Tibial artery (tissue), 4 donors: ENCODE measurements around the gene NMT1.

Experiments
- DNase-seq, 2 donors: peaks; one replicate each; pipeline ENCODE4 v3.0.0-alpha.2; 2019
- H3K27ac ChIP-seq, 2 donors: fragments of 200-600 bp; sonication (generic) in 1 of 2; 1 replicate in 1 of 2; 2 replicates in 1 of 2; pipeline ENCODE4 v1.5.1; 2018 to 2019; ENCODE audit warnings: mild to moderate bottlenecking in 1 of 2
- H3K27me3 ChIP-seq, 2 donors: fragments of 200-600 bp; sonication (generic) in 1 of 2; one replicate each; pipeline versions ENCODE4 v1.5.1 to v1.6.0; 2016 to 2019
- H3K36me3 ChIP-seq, 3 donors: fragments of 200-600 bp; sonication (generic) in 2 of 3; one replicate each; pipeline ENCODE4 v1.5.1; 2016 to 2019; ENCODE audit warnings: mild to moderate bottlenecking in 2 of 3
- H3K4me1 ChIP-seq, 4 donors: fragments of 200-600 bp; sonication (generic) in 2 of 4; 1 replicate in 3 of 4; 2 replicates in 1 of 4; pipeline ENCODE4 v1.5.1; 2016 to 2019
- H3K4me3 ChIP-seq, 2 donors: fragments of 200-600 bp; sonication (generic) in 1 of 2; 1 replicate in 1 of 2; 2 replicates in 1 of 2; pipeline ENCODE4 v1.5.1; 2018 to 2019; ENCODE audit warnings: mild to moderate bottlenecking in 2 of 2
- H3K9me3 ChIP-seq, 3 donors: fragments of 200-600 bp; sonication (generic) in 1 of 3; one replicate each; pipeline ENCODE4 v1.5.1; 2016 to 2019
- intact Hi-C: fragments of 100-400 bp; cut with DNase I; formaldehyde crosslinking; loops from one replicate; pipeline ENCODE4 v1.15.0; 2023; ENCODE audit warnings: low total_unique reads
- TF ChIP-seq, protein P1 (sequence below), 2 experiments: fragments of 200-600 bp in 1 of 2; fragments of 450-650 bp in 1 of 2; IDR thresholded peaks; one replicate each; pipeline ENCODE4 v1.5.1; 2017 to 2019; ENCODE audit warnings: antibody characterized with exemption in 2 of 2, mild to moderate bottlenecking in 1 of 2, moderate library complexity in 1 of 2

Gene NMT1

DNA sequence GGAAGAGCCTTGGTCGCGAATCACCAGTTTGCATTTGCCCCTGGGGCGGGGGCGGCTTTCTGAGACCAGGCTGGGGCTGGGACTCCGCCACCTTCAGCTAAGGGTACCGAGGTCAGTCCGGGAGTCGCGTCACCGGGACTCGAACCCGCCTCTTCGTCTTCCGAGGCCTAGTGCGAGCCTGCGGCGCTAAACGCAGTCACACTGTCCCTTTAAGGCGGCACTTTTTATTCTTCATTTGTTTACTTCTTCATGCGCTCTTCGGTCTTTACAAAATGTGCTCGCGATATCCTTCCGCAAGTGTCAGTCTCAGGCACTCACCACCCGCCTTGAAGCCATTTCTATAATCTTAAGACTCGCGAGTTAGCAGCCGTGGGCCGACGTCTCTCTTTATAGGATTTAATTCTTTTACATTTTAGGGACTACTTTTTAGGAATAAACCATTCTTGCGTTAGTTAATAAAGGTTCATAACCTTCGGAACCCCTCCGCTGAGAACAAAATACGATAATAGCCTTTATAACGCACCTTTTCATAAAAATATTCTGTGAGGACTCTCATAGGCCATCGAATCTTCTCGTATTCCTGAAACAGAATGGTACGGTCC is 86.6 kb downstream of the NMT1 start:
- H3K36me3 ChIP-seq = no peaks in the 10 kb centered on the region
- intact Hi-C loops = no loop called here
- peak overlapping the region; percentile 95 to 99 for H3K27ac ChIP-seq
- H3K4me3 ChIP-seq = peak overlapping the region; percentile 74 to 78
- DNase-seq = peak; percentile 77 to 90
- H3K27me3 ChIP-seq = no peaks in the 10 kb centered on the region
- TF ChIP-seq, protein P1, sequence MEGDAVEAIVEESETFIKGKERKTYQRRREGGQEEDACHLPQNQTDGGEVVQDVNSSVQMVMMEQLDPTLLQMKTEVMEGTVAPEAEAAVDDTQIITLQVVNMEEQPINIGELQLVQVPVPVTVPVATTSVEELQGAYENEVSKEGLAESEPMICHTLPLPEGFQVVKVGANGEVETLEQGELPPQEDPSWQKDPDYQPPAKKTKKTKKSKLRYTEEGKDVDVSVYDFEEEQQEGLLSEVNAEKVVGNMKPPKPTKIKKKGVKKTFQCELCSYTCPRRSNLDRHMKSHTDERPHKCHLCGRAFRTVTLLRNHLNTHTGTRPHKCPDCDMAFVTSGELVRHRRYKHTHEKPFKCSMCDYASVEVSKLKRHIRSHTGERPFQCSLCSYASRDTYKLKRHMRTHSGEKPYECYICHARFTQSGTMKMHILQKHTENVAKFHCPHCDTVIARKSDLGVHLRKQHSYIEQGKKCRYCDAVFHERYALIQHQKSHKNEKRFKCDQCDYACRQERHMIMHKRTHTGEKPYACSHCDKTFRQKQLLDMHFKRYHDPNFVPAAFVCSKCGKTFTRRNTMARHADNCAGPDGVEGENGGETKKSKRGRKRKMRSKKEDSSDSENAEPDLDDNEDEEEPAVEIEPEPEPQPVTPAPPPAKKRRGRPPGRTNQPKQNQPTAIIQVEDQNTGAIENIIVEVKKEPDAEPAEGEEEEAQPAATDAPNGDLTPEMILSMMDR (IDR thresholded peaks at IDR 0.05) = no peak
- no peaks in the 10 kb centered on the region for H3K9me3 ChIP-seq
- peaks cover 0 to 65% (median 54%) of the 10 kb centered on the region in 4 donors for H3K4me1 ChIP-seq

DNA sequence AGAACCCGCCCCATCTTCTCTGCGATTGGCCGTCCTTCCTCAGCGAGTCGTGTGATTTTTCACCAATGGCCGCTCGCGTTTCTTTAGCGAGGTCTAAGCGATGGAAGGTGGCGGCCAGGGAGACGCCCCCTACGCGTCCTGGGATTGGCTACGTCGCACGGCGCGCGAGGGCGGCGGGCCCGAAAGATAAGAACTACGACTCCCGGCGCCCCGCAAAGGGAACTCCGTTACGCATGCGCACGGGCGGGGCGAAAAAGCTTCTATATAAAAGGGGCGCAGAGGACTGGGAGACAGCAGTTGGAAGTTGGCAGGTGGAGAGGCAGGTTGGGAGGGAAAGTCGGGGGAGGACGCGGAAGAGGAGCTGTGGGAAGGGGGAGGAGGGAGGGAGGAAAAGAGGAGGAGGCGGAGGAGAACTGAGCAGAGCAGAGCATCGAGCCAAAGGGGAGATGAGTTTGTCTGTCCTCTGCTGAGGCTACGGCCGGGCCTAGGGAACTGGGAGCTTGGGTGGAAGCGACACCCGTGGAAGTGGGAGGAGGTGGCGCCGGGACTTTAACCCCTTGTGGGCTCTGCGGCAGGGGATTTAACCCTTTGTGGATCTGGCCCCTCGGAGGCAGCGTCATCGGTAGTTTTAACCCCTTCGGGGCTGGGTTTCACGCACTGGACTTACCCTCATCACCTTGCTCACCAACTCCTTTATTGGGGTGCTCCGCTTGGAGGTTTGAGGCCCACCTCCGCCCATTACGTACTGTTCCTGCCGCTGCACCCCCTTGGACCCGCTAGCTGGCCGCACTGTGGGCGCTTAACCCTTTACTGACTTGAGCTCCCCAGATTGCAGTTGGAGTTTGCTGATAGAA is 87.3 kb downstream of the NMT1 start, which contains the start of gene HEXIM1:
Gene HEXIM1, plus strand, starts transcription at position 293 of the 854 bp plus-strand sequence. CDS start 716 bp downstream, outside the sequence.
- peak; percentile 99 to 100 for DNase-seq
- TF ChIP-seq, protein P1 (IDR thresholded peaks at IDR 0.05) = no peak
- intact Hi-C loops = no loop called here

DNA sequence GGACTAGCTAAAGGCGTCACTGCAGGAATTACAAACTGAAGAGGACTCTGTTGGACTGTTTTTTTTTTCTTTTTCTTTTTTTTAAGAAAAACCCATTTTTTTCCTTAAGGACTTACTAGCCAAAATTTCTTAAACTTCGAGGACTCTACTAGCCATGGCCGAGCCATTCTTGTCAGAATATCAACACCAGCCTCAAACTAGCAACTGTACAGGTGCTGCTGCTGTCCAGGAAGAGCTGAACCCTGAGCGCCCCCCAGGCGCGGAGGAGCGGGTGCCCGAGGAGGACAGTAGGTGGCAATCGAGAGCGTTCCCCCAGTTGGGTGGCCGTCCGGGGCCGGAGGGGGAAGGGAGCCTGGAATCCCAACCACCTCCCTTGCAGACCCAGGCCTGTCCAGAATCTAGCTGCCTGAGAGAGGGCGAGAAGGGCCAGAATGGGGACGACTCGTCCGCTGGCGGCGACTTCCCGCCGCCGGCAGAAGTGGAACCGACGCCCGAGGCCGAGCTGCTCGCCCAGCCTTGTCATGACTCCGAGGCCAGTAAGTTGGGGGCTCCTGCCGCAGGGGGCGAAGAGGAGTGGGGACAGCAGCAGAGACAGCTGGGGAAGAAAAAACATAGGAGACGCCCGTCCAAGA is 88.0 kb downstream of the NMT1 start:
- intact Hi-C loops = no loop called here
- no peaks in the 10 kb centered on the region for H3K27me3 ChIP-seq
- TF ChIP-seq, protein P1 (IDR thresholded peaks at IDR 0.05) = peak; percentile 74 to 94
- peak overlapping the region; percentile 95 to 97 for H3K27ac ChIP-seq
- DNase-seq = peak; percentile 84 to 95
- H3K36me3 ChIP-seq = no peaks in the 10 kb centered on the region
- H3K4me1 ChIP-seq = peaks cover 0 to 63% (median 48%) of the 10 kb centered on the region in 4 donors
- H3K9me3 ChIP-seq = no peaks in the 10 kb centered on the region
- H3K4me3 ChIP-seq = peak overlapping the region; percentile 74 to 78

More for the DNA sequence above, 87.3 kb downstream of the NMT1 start, which contains the start of gene HEXIM1:
- H3K36me3 ChIP-seq = no peaks in the 10 kb centered on the region
- peak within 1 kb of the TSS; percentile 97 to 99 for H3K27ac ChIP-seq
- no peaks in the 10 kb centered on the region for H3K9me3 ChIP-seq
- peak within 1 kb of the TSS; percentile 74 to 78 for H3K4me3 ChIP-seq
- no peaks in the 10 kb centered on the region for H3K27me3 ChIP-seq
- H3K4me1 ChIP-seq = peaks cover 0 to 61% (median 53%) of the 10 kb centered on the region in 4 donors

DNA sequence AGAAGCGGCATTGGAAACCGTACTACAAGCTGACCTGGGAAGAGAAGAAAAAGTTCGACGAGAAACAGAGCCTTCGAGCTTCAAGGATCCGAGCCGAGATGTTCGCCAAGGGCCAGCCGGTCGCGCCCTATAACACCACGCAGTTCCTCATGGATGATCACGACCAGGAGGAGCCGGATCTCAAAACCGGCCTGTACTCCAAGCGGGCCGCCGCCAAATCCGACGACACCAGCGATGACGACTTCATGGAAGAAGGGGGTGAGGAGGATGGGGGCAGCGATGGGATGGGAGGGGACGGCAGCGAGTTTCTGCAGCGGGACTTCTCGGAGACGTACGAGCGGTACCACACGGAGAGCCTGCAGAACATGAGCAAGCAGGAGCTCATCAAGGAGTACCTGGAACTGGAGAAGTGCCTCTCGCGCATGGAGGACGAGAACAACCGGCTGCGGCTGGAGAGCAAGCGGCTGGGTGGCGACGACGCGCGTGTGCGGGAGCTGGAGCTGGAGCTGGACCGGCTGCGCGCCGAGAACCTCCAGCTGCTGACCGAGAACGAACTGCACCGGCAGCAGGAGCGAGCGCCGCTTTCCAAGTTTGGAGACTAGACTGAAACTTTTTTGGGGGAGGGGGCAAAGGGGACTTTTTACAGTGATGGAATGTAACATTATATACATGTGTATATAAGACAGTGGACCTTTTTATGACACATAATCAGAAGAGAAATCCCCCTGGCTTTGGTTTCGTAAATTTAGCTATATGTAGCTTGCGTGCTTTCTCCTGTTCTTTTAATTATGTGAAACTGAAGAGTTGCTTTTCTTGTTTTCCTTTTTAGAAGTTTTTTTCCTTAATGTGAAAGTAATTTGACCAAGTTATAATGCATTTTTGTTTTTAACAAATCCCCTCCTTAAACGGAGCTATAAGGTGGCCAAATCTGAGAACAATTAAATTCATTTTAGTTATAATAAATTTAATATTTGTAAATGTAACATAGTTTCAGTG is 88.8 kb downstream of the NMT1 start:
- no peaks in the 10 kb centered on the region for H3K36me3 ChIP-seq
- H3K9me3 ChIP-seq = no peaks in the 10 kb centered on the region
- DNase-seq = peak; percentile 83 to 89
- H3K27ac ChIP-seq = peak overlapping the region; percentile 95 to 97
- H3K4me3 ChIP-seq = peak overlapping the region; percentile 74 to 78
- TF ChIP-seq, protein P1 (IDR thresholded peaks at IDR 0.05) = peak in 1 of 2 experiments; percentile 11
- peaks cover 0 to 61% (median 44%) of the 10 kb centered on the region in 4 donors for H3K4me1 ChIP-seq
- intact Hi-C loops = no loop called here
- H3K27me3 ChIP-seq = no peaks in the 10 kb centered on the region
